Calu3 (cell line): Measurements from ENCODE around the gene NT5DC3. TPM values are rescaled to one million over a fixed set of nuclear protein-coding genes. Genes with fewer than 3 reads are reported as not detected.

Experiments
- BruUV-seq: library from RNA; stranded (reverse); fragments of 400-500 nt; replicated peaks from 2 replicates; lab custom pipeline; 2021; lab: Mats Ljungman, UMichigan
- CTCF ChIA-PET: fragments of 300-600 bp; sonication (Branson Sonifier 250); formaldehyde crosslinking; loops from one replicate; lab custom pipeline; 2022; ENCODE audit warnings: antibody characterized with exemption; lab: Charles Lee
- DNase-seq: peaks from one replicate; pipeline ENCODE4 v3.0.0; 2022
- H3K27ac Mint-ChIP-seq: one replicate; pipeline ENCODE4 v1.8.0; 2022; ENCODE audit warnings: mixed read lengths; ENCODE audit not compliant: unreplicated experiment
- H3K27me3 Mint-ChIP-seq: one replicate; pipeline ENCODE4 v1.8.0; 2022; ENCODE audit warnings: mixed read lengths; ENCODE audit not compliant: unreplicated experiment
- H3K36me3 Mint-ChIP-seq: one replicate; pipeline ENCODE4 v1.8.0; 2022; ENCODE audit warnings: mild to moderate bottlenecking, moderate library complexity, mixed read lengths; ENCODE audit not compliant: insufficient read depth, unreplicated experiment
- H3K4me1 Mint-ChIP-seq: one replicate; pipeline ENCODE4 v1.8.0; 2022; ENCODE audit warnings: mild to moderate bottlenecking, low read depth, mixed read lengths; ENCODE audit not compliant: unreplicated experiment
- H3K4me3 Mint-ChIP-seq: one replicate; pipeline ENCODE4 v1.8.0; 2022; ENCODE audit warnings: mild to moderate bottlenecking, low read depth, moderate library complexity, mixed read lengths; ENCODE audit not compliant: unreplicated experiment
- H3K9me3 Mint-ChIP-seq: one replicate; pipeline ENCODE4 v1.8.0; 2022; ENCODE audit warnings: low read depth, mixed read lengths; ENCODE audit not compliant: unreplicated experiment
- intact Hi-C: fragments of 100-400 bp; cut with micrococcal nuclease; formaldehyde crosslinking; loops from one replicate; pipeline ENCODE4 v1.10.0; 2022; ENCODE audit not compliant: unreplicated experiment
- total RNA-seq: library from RNA; stranded (reverse); gene quantifications from 2 replicates; pipeline ENCODE4 v1.2.3, GENCODE V29; 2022
- TF ChIP-seq, protein P1 (sequence below): fragments of 200-600 bp; IDR thresholded peaks from one replicate; pipeline ENCODE4 v1.8.0; 2022; ENCODE audit warnings: antibody characterized with exemption; ENCODE audit not compliant: unreplicated experiment

Gene NT5DC3
- total RNA-seq, 1 experiment from 2014 or later = 24.0 TPM

- CTCF ChIA-PET = no interaction called here
- Mint-ChIP-seq H3K27me3 (peaks cover 46% of the 10 kb centered on the region), H3K36me3 (no peaks in the 10 kb centered on the region), H3K4me3 (no peak overlapping the region), H3K27ac (no peak overlapping the region), H3K4me1 (no peaks in the 10 kb centered on the region), H3K9me3 (no peaks in the 10 kb centered on the region)
- intact Hi-C loops = no loop called here
- DNase-seq = no peak
- BruUV-seq = no TSS peak
- TF ChIP-seq, protein P1, sequence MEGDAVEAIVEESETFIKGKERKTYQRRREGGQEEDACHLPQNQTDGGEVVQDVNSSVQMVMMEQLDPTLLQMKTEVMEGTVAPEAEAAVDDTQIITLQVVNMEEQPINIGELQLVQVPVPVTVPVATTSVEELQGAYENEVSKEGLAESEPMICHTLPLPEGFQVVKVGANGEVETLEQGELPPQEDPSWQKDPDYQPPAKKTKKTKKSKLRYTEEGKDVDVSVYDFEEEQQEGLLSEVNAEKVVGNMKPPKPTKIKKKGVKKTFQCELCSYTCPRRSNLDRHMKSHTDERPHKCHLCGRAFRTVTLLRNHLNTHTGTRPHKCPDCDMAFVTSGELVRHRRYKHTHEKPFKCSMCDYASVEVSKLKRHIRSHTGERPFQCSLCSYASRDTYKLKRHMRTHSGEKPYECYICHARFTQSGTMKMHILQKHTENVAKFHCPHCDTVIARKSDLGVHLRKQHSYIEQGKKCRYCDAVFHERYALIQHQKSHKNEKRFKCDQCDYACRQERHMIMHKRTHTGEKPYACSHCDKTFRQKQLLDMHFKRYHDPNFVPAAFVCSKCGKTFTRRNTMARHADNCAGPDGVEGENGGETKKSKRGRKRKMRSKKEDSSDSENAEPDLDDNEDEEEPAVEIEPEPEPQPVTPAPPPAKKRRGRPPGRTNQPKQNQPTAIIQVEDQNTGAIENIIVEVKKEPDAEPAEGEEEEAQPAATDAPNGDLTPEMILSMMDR = no peak
Measured at GRCh38 chr12:103735291-103735690, 105.7 kb downstream of the NT5DC3 start.

- Mint-ChIP-seq H3K27ac (no peak overlapping the region), H3K4me1 (no peaks in the 10 kb centered on the region), H3K9me3 (no peaks in the 10 kb centered on the region), H3K36me3 (no peaks in the 10 kb centered on the region), H3K27me3 (peaks cover 46% of the 10 kb centered on the region), H3K4me3 (no peak overlapping the region)
- DNase-seq = no peak
- no TSS peak for BruUV-seq
- TF ChIP-seq, protein P1 = no peak
- intact Hi-C loops = no loop called here
- CTCF ChIA-PET = no interaction called here
Measured at GRCh38 chr12:103734863-103735262, 106.2 kb downstream of the NT5DC3 start.

DNA sequence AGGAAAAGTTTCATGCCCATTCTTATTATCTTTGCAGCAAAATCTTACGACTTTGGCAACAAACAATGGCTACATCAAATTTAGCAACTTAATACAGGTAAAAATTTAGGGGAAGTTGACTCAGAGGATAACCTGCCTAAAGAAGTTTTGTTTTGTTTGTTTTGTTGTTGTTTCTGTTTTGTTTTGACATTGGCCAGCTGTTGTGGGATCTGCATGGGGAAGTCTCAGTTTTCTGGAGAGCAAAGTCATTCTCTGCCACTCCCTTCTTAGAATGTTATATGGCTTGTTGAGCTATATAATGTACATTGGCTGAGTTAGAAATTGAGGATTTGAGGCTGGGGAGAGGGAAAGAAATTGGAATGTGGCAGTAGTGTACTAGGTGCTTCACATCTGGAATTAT, 109.5 kb downstream of the NT5DC3 start:
- Mint-ChIP-seq H3K4me3 (no peak overlapping the region), H3K27me3 (peaks cover 38% of the 10 kb centered on the region), H3K36me3 (no peaks in the 10 kb centered on the region), H3K4me1 (no peaks in the 10 kb centered on the region), H3K27ac (no peak overlapping the region), H3K9me3 (no peaks in the 10 kb centered on the region)
- CTCF ChIA-PET = no interaction called here
- DNase-seq = no peak
- TF ChIP-seq, protein P1 = no peak
- intact Hi-C loops = no loop called here
- BruUV-seq = no TSS peak

GRCh38 chr12:103729499-103729898, 111.5 kb downstream of the NT5DC3 start:
- H3K9me3 Mint-ChIP-seq = no peaks in the 10 kb centered on the region
- no peak overlapping the region for H3K27ac Mint-ChIP-seq
- H3K27me3 Mint-ChIP-seq = peaks cover 18% of the 10 kb centered on the region
- CTCF ChIA-PET = no interaction called here
- no peak for DNase-seq
- BruUV-seq = no TSS peak
- no peaks in the 10 kb centered on the region for H3K36me3 Mint-ChIP-seq
- no peak overlapping the region for H3K4me3 Mint-ChIP-seq
- H3K4me1 Mint-ChIP-seq = no peaks in the 10 kb centered on the region
- intact Hi-C loops = no loop called here
- TF ChIP-seq, protein P1 = no peak
